IMR-90 (cell line): ENCODE data around the gene AHCYL1. TPM values are rescaled to one million over a fixed set of nuclear protein-coding genes. Genes with fewer than 3 reads are reported as not detected.

Experiments
- ATAC-seq: fragments of 200-7000 bp; cut with Tn5 transposase; 2 replicates; pipeline ENCODE4 v1.9.1; 2020; ENCODE audit warnings: low read depth, mild to moderate bottlenecking, moderate library complexity
- BruUV-seq: library from RNA; stranded (reverse); fragments of 400-500 nt; replicated peaks from 2 replicates; lab custom pipeline; 2021; lab: Mats Ljungman, UMichigan
- CTCF ChIA-PET: fragments of 300-600 bp; formaldehyde crosslinking; extraction: SDS; loops from one replicate; lab custom pipeline; 2021; ENCODE audit warnings: antibody characterized with exemption; lab: Yijun Ruan, JAX
- POLR2A ChIA-PET: fragments of 300-600 bp; sonication (Branson Sonifier 250); formaldehyde crosslinking; loops from one replicate; lab custom pipeline; 2022; ENCODE audit warnings: antibody characterized with exemption; ENCODE audit not compliant: unreplicated experiment; lab: Charles Lee
- DNase-seq: peaks from one replicate; pipeline ENCODE4 v3.0.0; 2013
- H2AFZ ChIP-seq: replicated peaks from 2 replicates; pipeline ENCODE3; 2013; ENCODE audit warnings: low read length, mild to moderate bottlenecking; ENCODE audit not compliant: poor library complexity
- H2AK5ac ChIP-seq: 2 replicates; pipeline ENCODE4 v1.6.1; 2013; ENCODE audit warnings: low read depth, low read length, inconsistent platforms
- H2AK9ac ChIP-seq: replicated peaks from 2 replicates; pipeline ENCODE3; 2013; ENCODE audit warnings: mild to moderate bottlenecking, low read depth, low read length, moderate library complexity; ENCODE audit not compliant: poor library complexity
- H2BK120ac ChIP-seq: 2 replicates; pipeline ENCODE4 v1.6.1; 2013; ENCODE audit warnings: low read depth, low read length, inconsistent platforms
- H2BK15ac ChIP-seq: 3 replicates; pipeline ENCODE4 v1.6.1; 2013; ENCODE audit warnings: low read depth, low read length, inconsistent platforms
- H2BK20ac ChIP-seq: 2 replicates; pipeline ENCODE4 v1.6.1; 2013; ENCODE audit warnings: low read depth, mild to moderate bottlenecking, inconsistent platforms, low read length, moderate library complexity
- H2BK5ac ChIP-seq: 2 replicates; pipeline ENCODE4 v1.6.1; 2013; ENCODE audit warnings: mild to moderate bottlenecking, low read depth, low read length, inconsistent platforms; ENCODE audit not compliant: poor library complexity, severe bottlenecking
- H3K14ac ChIP-seq: replicated peaks from 2 replicates; pipeline ENCODE4 v1.6.1; 2013; ENCODE audit warnings: low read depth, low read length, inconsistent platforms
- H3K18ac ChIP-seq: 2 replicates; pipeline ENCODE4 v1.6.1; 2013; ENCODE audit warnings: low read depth, low read length, control low read depth
- H3K23ac ChIP-seq: 2 replicates; pipeline ENCODE4 v1.6.1; 2013; ENCODE audit warnings: low read depth, low read length, inconsistent platforms
- H3K27ac ChIP-seq: 2 replicates; pipeline ENCODE4 v1.5.1; 2013; ENCODE audit warnings: mild to moderate bottlenecking, control low read depth, low read length; ENCODE audit not compliant: insufficient read depth
- H3K27me3 ChIP-seq: 2 replicates; pipeline ENCODE4 v1.6.1; 2013; ENCODE audit warnings: low read length; ENCODE audit not compliant: control insufficient read depth, insufficient read depth
- H3K36me3 ChIP-seq: 2 replicates; pipeline ENCODE4 v1.6.1; 2013; ENCODE audit warnings: low read length, mixed read lengths; ENCODE audit not compliant: control insufficient read depth, insufficient read depth
- H3K4ac ChIP-seq: 2 replicates; pipeline ENCODE4 v1.6.1; 2013; ENCODE audit warnings: low read depth, low read length, inconsistent platforms
- H3K4me1 ChIP-seq: 2 replicates; pipeline ENCODE4 v1.6.1; 2013; ENCODE audit warnings: low read length, mixed read lengths; ENCODE audit not compliant: control insufficient read depth, insufficient read depth
- H3K4me2 ChIP-seq: 2 replicates; pipeline ENCODE4 v1.6.1; 2013; ENCODE audit warnings: low read depth, mild to moderate bottlenecking, control low read depth, low read length, moderate library complexity
- H3K4me3 ChIP-seq: 2 replicates; pipeline ENCODE4 v1.5.1; 2013; ENCODE audit warnings: low read depth, mild to moderate bottlenecking, control low read depth, low read length, moderate library complexity; ENCODE audit not compliant: insufficient read depth
- H3K56ac ChIP-seq: 2 replicates; pipeline ENCODE4 v1.6.1; 2013; ENCODE audit warnings: low read length, inconsistent platforms; ENCODE audit not compliant: insufficient read depth; ENCODE audit errors: extremely low read depth
- H3K79me1 ChIP-seq, 2 experiments: 2 replicates each; pipeline ENCODE4 v1.6.1; 2013; ENCODE audit warnings: low read length in 2 of 2, inconsistent platforms in 1 of 2, low read depth in 1 of 2
- H3K9ac ChIP-seq: 2 replicates; pipeline ENCODE4 v1.6.1; 2013; ENCODE audit warnings: low read depth, low read length, control low read depth
- H3K9me1 ChIP-seq: 2 replicates; pipeline ENCODE4 v1.6.1; 2013; ENCODE audit warnings: low read length, inconsistent platforms; ENCODE audit not compliant: insufficient read depth
- H3K9me3 ChIP-seq: 2 replicates; pipeline ENCODE4 v1.6.1; 2013; ENCODE audit warnings: low read length; ENCODE audit not compliant: control insufficient read depth, insufficient read depth
- H4K20me1 ChIP-seq: 2 replicates; pipeline ENCODE4 v1.6.1; 2013; ENCODE audit warnings: low read length, inconsistent platforms; ENCODE audit not compliant: insufficient read depth
- H4K5ac ChIP-seq: 2 replicates; pipeline ENCODE4 v1.6.1; 2013; ENCODE audit warnings: mild to moderate bottlenecking, low read depth, low read length, control low read depth
- H4K8ac ChIP-seq, 2 experiments: 2 replicates each; pipeline ENCODE4 v1.6.1; 2013; ENCODE audit warnings: low read depth in 2 of 2, low read length in 2 of 2, control low read depth in 1 of 2, inconsistent platforms in 1 of 2
- H4K91ac ChIP-seq: 2 replicates; pipeline ENCODE4 v1.6.1; 2013; ENCODE audit warnings: low read depth, low read length, inconsistent platforms; ENCODE audit not compliant: insufficient read depth
- CEBPB ChIP-seq: IDR thresholded peaks from 2 replicates; pipeline ENCODE4 v1.6.1; 2012; ENCODE audit warnings: low read depth, low read length, improper control_type of control experiment
- CHD1 ChIP-seq: IDR thresholded peaks from 2 replicates; pipeline ENCODE4 v1.6.1; 2012; ENCODE audit warnings: low read depth, low read length, improper control_type of control experiment
- RFX5 ChIP-seq: IDR thresholded peaks from 2 replicates; pipeline ENCODE4 v1.8.0; 2012; ENCODE audit warnings: low read depth, mild to moderate bottlenecking, low read length, moderate library complexity
- WGBS, 2 experiments: methylation state at CpG; one replicate each; pipeline versions ENCODE4 v1.1.5 to v1.1.7; 2013; ENCODE audit warnings: missing lambda C conversion rate in 2 of 2; ENCODE audit not compliant: insufficient read length in 1 of 2; ENCODE audit errors: extremely low coverage in 2 of 2; 5-methylcytosine and 5-hydroxymethylcytosine counted together
- dilution Hi-C: fragments of 300-500 bp; cut with HindIII; formaldehyde crosslinking; loops from one replicate; pipeline ENCODE4 v1.14.3; 2018; ENCODE audit warnings: low sequenced_read_pairs; ENCODE audit not compliant: unreplicated experiment
- in situ Hi-C: fragments of 300-500 bp; cut with MboI; formaldehyde crosslinking; loops from 3 replicates; pipeline ENCODE4 v1.14.3; 2019; ENCODE audit warnings: low sequenced_read_pairs, inconsistent platforms, mixed read lengths
- intact Hi-C: fragments of 100-400 bp; cut with micrococcal nuclease; formaldehyde crosslinking; loops from 2 replicates; pipeline ENCODE4 v1.10.0; 2022
- polyA plus RNA-seq, 3 experiments: library from polyadenylated mRNA; depleted of rRNA; stranded (reverse); fragments of >200 nt; gene quantifications; 2 replicates each; pipeline ENCODE4 v1.2.3, GENCODE V29; 2012; ENCODE audit warnings: low replicate concordance in 1 of 3
- total RNA-seq: library from RNA; depleted of rRNA; stranded (reverse); fragments of >200 nt; gene quantifications from 2 replicates; pipeline ENCODE4 v1.2.3, GENCODE V29; 2012
- TF ChIP-seq, protein P1 (sequence below): conservative IDR thresholded peaks from 2 replicates; pipeline ENCODE4 v1.5.1; 2012; ENCODE audit warnings: mild to moderate bottlenecking, low read depth, low read length, improper control_type of control experiment

Gene AHCYL1
- total and polyA plus RNA-seq, 2 of the 4 experiments (the other 2 are of a cell fraction) = 75.1 to 76.0 TPM

DNA sequence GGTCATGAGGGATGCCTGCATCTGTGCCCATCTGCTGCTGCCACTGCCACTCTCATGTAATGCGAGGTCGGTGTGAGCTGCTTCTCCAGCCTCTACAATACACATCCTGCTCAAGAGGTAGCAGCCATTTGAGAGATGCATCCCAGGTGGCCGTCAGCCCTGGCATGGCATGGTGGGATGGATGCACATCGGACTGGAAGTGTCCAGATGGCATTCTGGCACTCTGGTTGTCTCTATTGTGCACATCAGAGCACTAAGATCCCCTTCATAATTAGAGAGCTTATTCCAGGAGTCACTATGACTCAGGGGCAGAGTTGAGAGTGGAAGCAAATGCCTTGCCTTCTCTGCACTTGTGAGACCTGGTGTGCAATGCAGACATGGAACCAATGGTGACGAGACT, 53.7 kb downstream of the AHCYL1 start:
- Histone ChIP-seq H2BK5ac (no peak overlapping the region), H3K9ac (no peak overlapping the region), H3K9me3 (no peaks in the 10 kb centered on the region), H3K4me2 (no peak overlapping the region), H2AFZ (no peak overlapping the region), H3K79me1 (peaks cover 30 to 58% of the 10 kb centered on the region in 2 experiments), H3K18ac (no peak overlapping the region), H3K4me1 (no peaks in the 10 kb centered on the region), H2AK9ac (no peak overlapping the region), H4K91ac (no peak overlapping the region), H3K9me1 (peaks cover 11% of the 10 kb centered on the region; the same call in 1 of the 2 replicates), H3K4me3 (no peak overlapping the region), H2BK15ac (no peak overlapping the region), H2BK20ac (no peak overlapping the region), H3K36me3 (peaks cover 44% of the 10 kb centered on the region), H2AK5ac (no peak overlapping the region), H3K27me3 (no peaks in the 10 kb centered on the region), H2BK120ac (no peak overlapping the region), H4K20me1 (peaks cover 14% of the 10 kb centered on the region), H3K4ac (no peak overlapping the region), H3K14ac (no peak overlapping the region), H4K5ac (no peak overlapping the region), H3K27ac (no peak overlapping the region), H4K8ac (no peak overlapping the region), H3K23ac (no peak overlapping the region), H3K56ac (no peak overlapping the region)
- in situ Hi-C loops (no loop called here), dilution Hi-C loops (no loop called here), intact Hi-C loops (no loop called here)
- WGBS, 2 experiments = 93% methylated on average over 4 of the region's 5 CpGs; no CpG with 5 or more reads in 1 of the 2 experiments
- BruUV-seq = no TSS peak
- no peak for TF ChIP-seq CHD1
- no peak for TF ChIP-seq RFX5
- no peak for TF ChIP-seq CEBPB
- TF ChIP-seq, protein P1, sequence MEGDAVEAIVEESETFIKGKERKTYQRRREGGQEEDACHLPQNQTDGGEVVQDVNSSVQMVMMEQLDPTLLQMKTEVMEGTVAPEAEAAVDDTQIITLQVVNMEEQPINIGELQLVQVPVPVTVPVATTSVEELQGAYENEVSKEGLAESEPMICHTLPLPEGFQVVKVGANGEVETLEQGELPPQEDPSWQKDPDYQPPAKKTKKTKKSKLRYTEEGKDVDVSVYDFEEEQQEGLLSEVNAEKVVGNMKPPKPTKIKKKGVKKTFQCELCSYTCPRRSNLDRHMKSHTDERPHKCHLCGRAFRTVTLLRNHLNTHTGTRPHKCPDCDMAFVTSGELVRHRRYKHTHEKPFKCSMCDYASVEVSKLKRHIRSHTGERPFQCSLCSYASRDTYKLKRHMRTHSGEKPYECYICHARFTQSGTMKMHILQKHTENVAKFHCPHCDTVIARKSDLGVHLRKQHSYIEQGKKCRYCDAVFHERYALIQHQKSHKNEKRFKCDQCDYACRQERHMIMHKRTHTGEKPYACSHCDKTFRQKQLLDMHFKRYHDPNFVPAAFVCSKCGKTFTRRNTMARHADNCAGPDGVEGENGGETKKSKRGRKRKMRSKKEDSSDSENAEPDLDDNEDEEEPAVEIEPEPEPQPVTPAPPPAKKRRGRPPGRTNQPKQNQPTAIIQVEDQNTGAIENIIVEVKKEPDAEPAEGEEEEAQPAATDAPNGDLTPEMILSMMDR = no peak
- DNase-seq (no peak), ATAC-seq (no peak)
- ChIA-PET CTCF (interaction anchor here (0.6 kb wide), 1 partner anchor 10 kb away, joined by 5 read pairs; no protein-coding TSS in a partner anchor), POLR2A (no interaction called here)
